ENCODE measurements around the gene TBC1D5.
A peak's percentile ranks its signal among the peaks of the same experiment; 100 is the strongest.

TBC1D5 gene

GRCh38 chr3:17207019-17207418 lies 535.4 kb downstream of the TBC1D5 start:
- DNase-seq: no peak

GRCh38 chr3:17204049-17204650 lies 538.3 kb downstream of the TBC1D5 start:
- no peak for DNase-seq

GRCh38 chr3:17201538-17201937 lies 540.9 kb downstream of the TBC1D5 start:
- no peak for DNase-seq

DNA sequence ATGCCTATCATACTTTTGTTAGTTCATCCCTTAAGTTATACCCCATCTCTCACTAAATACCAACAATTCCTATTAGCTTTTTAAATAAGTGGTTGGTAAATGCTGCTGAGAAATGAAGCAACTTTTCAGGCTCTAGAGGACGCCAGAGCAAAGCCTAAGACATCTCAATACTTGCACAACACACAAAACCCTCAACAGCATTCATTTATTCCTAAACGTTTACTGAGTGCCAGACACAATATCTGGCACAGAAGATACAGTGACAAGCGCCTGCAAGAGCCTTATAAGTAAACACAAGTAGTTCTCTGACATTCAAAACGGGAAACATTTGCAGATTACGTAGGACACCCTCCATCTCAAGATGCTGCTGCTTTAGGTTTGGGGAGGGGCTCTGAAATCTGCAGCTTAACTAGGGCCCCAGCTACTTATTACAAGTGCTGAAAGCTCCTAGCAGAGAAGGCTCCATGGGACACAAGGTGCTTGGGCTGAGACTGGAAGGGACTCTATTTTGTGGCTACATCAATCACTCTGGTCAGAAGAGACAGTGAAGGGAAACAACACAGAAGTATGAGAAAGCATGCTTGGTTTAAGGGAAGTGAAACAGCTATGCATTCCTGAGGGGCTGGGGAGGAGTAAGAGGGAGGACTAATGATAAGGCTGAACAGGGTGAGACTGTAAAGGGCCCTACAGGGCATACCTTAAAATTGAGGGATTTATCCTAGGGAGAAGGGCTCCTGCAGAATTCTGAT lies 546.4 kb downstream of the TBC1D5 start:
- peak in 1 of 5 experiments; percentile 13 for DNase-seq

GRCh38 chr3:17195192-17195611 lies 547.2 kb downstream of the TBC1D5 start:
- peak in 1 of 5 experiments; percentile 70 for DNase-seq

- DNase-seq: no peak
Observed at GRCh38 chr3:17194116-17194515, 548.3 kb downstream of the TBC1D5 start.

- no peak for DNase-seq
Observed at GRCh38 chr3:17192995-17193394, 549.4 kb downstream of the TBC1D5 start.

- no peak for DNase-seq
Observed at GRCh38 chr3:17190353-17191078, 551.9 kb downstream of the TBC1D5 start.

DNA sequence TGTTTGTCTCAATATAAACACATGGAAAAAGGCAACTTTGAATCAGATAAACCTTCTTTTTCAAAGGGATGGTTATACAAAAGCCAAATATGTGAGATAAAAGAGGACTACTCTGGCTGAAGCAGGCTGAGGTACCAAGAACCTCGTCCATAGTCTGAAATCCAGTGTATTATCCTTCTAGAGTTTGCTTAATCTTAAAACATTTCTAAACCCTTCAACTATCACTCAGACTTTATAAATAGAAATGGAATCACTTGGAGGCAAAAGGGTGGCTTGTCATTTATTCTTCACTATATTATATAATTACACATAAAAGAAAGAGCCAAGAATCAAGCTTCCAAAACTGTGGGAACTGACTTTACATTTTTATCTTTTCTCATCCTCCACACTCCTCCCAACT lies 554.1 kb downstream of the TBC1D5 start:
- DNase-seq: no peak

DNA sequence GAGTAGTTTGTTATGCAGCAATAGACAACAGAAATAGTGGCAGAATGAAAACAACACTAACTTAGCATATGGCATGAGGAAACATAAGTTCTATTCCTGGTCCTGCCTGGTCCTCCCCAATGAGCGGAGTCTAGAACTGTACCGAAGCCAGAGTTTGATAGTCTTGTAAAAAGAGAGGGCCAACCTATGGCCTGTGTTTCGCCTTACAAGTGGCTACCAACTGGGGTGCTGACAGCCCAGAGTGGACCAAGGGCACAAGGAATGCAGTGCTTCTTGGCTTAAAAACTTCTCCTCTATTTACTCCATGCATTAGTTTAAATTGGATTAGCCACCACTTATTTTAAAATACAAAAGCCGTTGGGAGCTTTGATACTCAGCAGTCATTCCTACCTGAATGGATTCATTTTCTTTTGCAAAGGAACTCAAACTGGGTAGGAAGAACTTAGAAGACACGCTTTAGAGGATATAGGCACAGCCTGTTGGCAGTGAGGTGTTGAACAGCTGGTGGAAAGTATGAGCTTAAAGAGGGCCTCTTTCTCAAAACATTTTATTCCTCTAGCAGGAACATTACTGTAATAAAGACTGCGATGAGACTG lies 554.7 kb downstream of the TBC1D5 start:
- DNase-seq: no peak

DNA sequence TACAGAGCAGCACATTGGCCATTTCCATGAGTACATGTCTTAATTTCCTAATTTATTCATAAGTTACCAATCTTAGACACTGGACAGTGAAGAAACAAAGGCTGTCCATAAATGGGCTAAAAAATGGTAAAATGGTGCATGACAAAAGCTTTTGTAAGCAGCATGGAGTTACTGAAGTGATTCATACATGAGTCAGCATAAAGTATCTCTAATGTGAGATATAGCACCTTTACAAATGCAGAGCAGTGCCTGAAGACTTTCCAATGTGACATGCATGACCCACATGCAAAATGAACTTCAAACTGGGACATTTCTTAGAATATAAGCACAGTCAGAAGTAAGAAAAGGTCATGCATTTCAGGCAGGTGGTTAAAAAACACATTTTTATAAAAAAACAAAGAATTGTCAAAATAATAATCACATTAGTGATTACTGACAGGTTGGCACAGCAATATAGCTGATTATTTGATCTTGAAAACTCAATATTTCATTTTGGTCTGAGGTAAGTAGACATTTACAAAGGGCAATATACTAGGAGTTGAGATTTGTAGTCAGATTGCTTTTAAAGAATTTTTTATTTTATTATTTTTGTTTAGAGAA lies 558.4 kb downstream of the TBC1D5 start:
- no peak for DNase-seq

GRCh38 chr3:17182166-17182565 lies 560.3 kb downstream of the TBC1D5 start:
- DNase-seq: peak in 1 of 5 experiments; percentile 59

DNA sequence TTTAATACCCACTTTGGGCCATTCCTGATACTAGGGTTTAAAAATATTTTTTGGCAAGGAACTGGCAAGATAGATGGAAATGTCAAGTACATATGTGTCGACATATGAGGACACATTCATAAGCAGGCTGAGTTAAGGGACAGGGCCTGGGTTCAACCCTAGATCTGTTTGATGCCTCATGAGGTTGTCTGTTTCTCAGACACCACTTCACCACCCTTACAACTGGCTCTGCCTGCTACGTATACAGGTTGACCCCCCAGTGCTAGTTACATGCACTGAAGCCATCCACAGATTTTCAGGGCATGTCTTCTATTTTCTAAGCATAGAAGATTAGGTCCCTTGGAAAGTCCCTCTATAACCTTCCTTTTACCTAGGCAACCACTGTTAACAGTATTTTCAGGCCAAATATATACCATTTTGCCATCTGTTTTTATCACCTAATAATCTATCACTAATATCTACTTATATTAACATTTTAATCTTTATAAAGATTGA lies 561.0 kb downstream of the TBC1D5 start:
- DNase-seq: no peak

GRCh38 chr3:17179381-17180205 lies 562.8 kb downstream of the TBC1D5 start:
- DNase-seq: peak in 1 of 5 experiments; percentile 34

- no peak for DNase-seq
Observed at GRCh38 chr3:17176757-17177156, 565.7 kb downstream of the TBC1D5 start.

DNA sequence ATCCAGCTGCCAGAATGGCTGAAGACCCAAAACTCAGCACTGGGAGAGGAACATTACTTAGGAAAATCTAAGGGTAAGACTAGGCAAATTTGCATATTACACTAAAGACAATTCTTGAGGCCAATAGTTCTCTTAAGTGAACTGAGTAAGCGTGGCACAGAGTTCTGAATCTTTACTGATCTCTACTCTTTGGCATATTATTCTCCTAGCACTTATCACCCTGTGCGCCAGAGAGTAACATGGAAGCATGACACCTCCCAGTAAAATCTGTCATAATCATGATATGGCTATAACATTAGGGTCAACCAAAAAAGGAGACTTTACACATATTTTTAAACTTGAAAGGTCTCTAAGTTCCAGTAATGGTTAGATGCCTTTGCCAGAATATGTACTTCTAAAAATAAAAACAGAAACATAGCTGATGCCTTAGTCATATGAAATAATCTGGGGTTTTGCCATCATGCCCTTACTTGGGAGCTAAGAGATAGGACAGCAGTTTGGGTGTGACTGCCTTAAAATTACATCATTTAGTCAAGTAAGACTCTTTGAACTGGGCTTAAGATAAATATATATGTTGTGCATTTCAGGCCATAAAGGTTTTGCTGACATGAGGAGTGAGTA lies 567.1 kb downstream of the TBC1D5 start:
- DNase-seq: no peak

DNA sequence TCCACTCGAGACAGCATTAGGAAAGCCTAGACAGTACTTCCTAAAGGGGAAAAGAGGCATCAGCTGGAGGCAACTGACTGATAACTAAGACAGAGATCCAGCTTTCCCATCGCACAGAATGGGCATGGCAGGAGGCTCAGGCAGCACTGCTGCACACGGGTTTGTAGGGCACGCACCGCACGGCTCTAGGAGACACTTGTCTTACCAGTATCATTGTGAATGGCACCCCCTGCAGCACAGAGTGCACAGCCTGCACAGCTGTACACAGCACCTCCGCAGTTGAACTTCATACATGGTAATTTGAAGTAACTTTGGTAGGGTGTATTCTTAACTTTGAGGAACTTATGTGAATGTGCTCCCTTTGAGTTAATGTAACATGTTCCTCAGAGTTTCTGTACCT lies 576.1 kb downstream of the TBC1D5 start:
- DNase-seq: peak in 1 of 5 experiments; percentile 40

GRCh38 chr3:17162116-17162515 lies 580.3 kb downstream of the TBC1D5 start:
- DNase-seq: no peak

DNA sequence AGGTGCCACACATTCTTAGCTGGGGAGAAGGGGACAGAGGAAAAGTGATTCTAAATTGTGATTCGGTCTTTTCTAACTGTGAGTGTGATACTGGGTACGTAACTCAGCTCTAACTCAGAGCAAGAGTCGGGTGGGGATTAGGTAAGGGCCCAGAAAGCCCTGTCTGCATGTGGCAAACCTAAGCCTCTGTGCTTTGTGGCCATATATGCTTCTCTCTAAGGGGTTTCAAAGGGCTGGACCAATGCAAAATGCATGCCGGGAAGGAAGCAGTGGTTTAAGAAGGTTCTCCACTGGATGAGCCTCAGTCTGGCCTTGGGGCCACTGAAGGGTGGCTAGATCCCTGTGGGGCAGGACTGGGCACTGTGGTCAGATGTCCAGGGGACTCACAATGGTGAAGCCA lies 581.8 kb downstream of the TBC1D5 start:
- no peak for DNase-seq

- DNase-seq: no peak
Observed at GRCh38 chr3:17158941-17159682, 583.3 kb downstream of the TBC1D5 start.

DNA sequence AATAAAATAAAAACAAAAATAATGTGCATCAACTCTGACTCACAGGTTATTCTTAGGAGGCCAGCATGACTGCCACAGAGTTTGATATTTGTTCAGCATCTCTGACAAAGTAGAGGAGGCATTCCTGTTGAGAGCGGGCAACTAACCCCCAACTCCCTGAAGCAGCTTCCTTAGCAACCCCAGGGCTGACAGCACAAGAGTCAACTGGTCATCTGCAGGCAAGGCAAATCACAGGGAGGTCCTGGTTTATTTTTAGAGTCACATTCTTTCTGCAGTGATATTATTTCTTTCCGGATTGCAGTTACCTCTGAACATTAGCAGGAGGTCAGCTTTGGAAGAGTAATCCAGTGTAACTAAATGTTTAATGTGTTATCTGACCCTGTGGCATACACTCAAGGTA lies 584.7 kb downstream of the TBC1D5 start:
- no peak for DNase-seq

All from T-helper 2 cell (primary cell).